Thyroid gland (tissue), 4 donors: ENCODE measurements around the gene CIPC. TPM values are rescaled to one million over a fixed set of nuclear protein-coding genes. Genes with fewer than 3 reads are reported as not detected.

Source experiments
- DNase-seq, 2 donors: peaks; one replicate each; pipeline ENCODE4 v3.0.0-alpha.2; 2019
- H3K27ac ChIP-seq, 3 donors: fragments of 200-600 bp; sonication (generic); 1 replicate in 2 of 3; 2 replicates in 1 of 3; pipeline ENCODE4 v1.5.1; 2016 to 2019; ENCODE audit warnings: mild to moderate bottlenecking in 1 of 3, moderate library complexity in 1 of 3
- H3K27me3 ChIP-seq: fragments of 200-600 bp; sonication (generic); one replicate; pipeline ENCODE4 v1.5.1; 2019
- H3K36me3 ChIP-seq, 2 donors: fragments of 200-600 bp; sonication (generic); one replicate each; pipeline ENCODE4 v1.5.1; 2016 to 2019
- H3K4me1 ChIP-seq, 2 donors: fragments of 200-600 bp; sonication (generic); one replicate each; pipeline ENCODE4 v1.5.1; 2017 to 2019
- H3K4me3 ChIP-seq, 3 donors: fragments of 200-600 bp; sonication (generic); replicated peaks in 1 of 3; 1 replicate in 2 of 3; 2 replicates in 1 of 3; pipeline ENCODE4 v1.5.1; 2016; ENCODE audit warnings: mild to moderate bottlenecking in 1 of 3
- H3K9me3 ChIP-seq: fragments of 200-600 bp; sonication (generic); one replicate; pipeline ENCODE4 v1.5.1; 2017
- CTCF ChIP-seq, 6 experiments: fragments of 200-600 bp in 3 of 6; fragments of 450-650 bp in 3 of 6; sonication (generic) in 3 of 6; IDR thresholded peaks; one replicate each; pipeline ENCODE4 v1.5.1; 2016 to 2019; ENCODE audit warnings: antibody characterized with exemption in 6 of 6, mild to moderate bottlenecking in 2 of 6, inconsistent platforms in 1 of 6, moderate library complexity in 1 of 6
- POLR2A ChIP-seq, 2 donors: fragments of 450-650 bp; IDR thresholded peaks; one replicate each; pipeline ENCODE4 v1.6.1; 2017; ENCODE audit warnings: antibody characterized with exemption in 2 of 2, mild to moderate bottlenecking in 2 of 2, moderate library complexity in 1 of 2
- WGBS, 2 donors: methylation state at CpG; one replicate each; pipeline ENCODE4 v1.1.5; 2017; 5-methylcytosine and 5-hydroxymethylcytosine counted together
- intact Hi-C: fragments of 100-400 bp; cut with DNase I; formaldehyde crosslinking; loops from one replicate; pipeline ENCODE4 v1.15.1; 2023
- total RNA-seq, 4 donors: library from RNA; depleted of rRNA; stranded (reverse); fragments of >200 nt; gene quantifications; one replicate each; pipeline ENCODE4 v1.2.3, GENCODE V29; 2016

CIPC gene
- 10 to 100 TPM; 37.6 to 59.5 (median 44.6) TPM for total RNA-seq

DNA sequence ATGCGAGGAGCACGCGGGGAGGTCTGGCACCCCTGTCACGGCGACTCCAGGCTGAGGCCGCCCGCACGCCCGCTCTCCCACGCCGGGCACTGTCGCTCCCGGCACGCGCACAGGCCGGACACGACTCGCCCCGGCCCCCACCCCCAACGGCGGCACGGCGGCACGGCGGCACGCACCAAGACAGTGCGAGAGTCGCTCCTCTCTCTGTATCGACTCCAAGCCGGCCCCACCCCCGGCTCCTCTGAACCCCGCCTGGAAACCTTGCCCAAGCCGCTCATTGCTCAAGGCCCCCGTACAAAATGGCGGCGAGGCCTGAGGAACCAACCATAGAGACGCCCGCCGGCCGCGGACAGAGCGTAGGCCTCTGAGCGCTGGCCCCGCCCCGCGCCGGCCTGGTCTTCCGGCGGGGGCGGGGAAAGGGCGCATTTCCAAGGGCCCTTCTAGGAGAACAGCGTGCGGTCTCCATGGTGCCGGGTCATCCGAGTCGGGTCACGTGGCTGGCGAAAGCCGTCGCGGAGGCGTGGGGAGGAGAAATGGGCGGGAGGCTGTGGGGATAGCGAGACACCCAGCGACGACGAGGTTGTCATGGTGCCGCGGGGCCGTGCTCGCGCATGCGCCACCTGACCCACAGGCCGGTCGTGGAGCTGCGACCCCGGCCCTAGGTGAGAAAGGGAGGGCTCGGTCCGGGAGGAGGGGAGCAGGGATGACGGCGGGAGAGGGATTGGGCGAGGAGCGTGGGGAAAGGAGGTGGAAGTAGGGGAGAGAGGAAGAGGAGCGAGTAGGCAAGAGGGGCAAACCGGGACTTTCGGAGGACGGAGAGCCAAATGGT, at the start of gene CIPC:
TSS of gene CIPC (plus strand) at position 559 of the 829 bp plus-strand sequence. CDS start 7,451 bp downstream, outside the sequence.
- WGBS, 2 donors = 0% methylated on average over 37 to 55 of the region's 87 CpGs

GRCh38 chr14:77051116-77051515, 46.9 kb upstream of the CIPC start:
- DNase-seq = peak; percentile 75 to 80
- H3K27ac ChIP-seq = peak overlapping the region; percentile 51 to 82 (median 64)
- intact Hi-C loops = loop anchor here (5.0 kb wide), 1 partner anchor 139 kb away; no protein-coding TSS in a partner anchor
- WGBS, 2 donors = 25 to 35% methylated on average over 7 to 9 of the region's 11 CpGs
- no peak overlapping the region for H3K4me3 ChIP-seq
- no peaks in the 10 kb centered on the region for H3K9me3 ChIP-seq
- TF ChIP-seq CTCF (IDR thresholded peaks at IDR 0.05) = no peak
- peak in 1 of 2 donors; percentile 20 for TF ChIP-seq POLR2A (IDR thresholded peaks at IDR 0.05)
- H3K4me1 ChIP-seq = peaks cover 8 to 23% of the 10 kb centered on the region in 2 donors
- no peaks in the 10 kb centered on the region for H3K27me3 ChIP-seq
- no peaks in the 10 kb centered on the region for H3K36me3 ChIP-seq

More for the DNA sequence above, at the start of gene CIPC:
- TF ChIP-seq CTCF (IDR thresholded peaks at IDR 0.05) = peak in 2 of 6 experiments; percentile 21 to 31
- peak; percentile 88 to 96 for TF ChIP-seq POLR2A (IDR thresholded peaks at IDR 0.05)
- intact Hi-C loops = no loop called here
- H3K36me3 ChIP-seq = no peaks in the 10 kb centered on the region
- H3K27ac ChIP-seq = peak within 1 kb of the TSS; percentile 98 to 100 (median 99)
- H3K4me3 ChIP-seq = peak within 1 kb of the TSS; percentile 72 to 97 (median 88)
- H3K9me3 ChIP-seq = no peaks in the 10 kb centered on the region
- DNase-seq = peak; percentile 100
- peaks cover 26 to 39% of the 10 kb centered on the region in 2 donors for H3K4me1 ChIP-seq
- H3K27me3 ChIP-seq = no peaks in the 10 kb centered on the region

DNA sequence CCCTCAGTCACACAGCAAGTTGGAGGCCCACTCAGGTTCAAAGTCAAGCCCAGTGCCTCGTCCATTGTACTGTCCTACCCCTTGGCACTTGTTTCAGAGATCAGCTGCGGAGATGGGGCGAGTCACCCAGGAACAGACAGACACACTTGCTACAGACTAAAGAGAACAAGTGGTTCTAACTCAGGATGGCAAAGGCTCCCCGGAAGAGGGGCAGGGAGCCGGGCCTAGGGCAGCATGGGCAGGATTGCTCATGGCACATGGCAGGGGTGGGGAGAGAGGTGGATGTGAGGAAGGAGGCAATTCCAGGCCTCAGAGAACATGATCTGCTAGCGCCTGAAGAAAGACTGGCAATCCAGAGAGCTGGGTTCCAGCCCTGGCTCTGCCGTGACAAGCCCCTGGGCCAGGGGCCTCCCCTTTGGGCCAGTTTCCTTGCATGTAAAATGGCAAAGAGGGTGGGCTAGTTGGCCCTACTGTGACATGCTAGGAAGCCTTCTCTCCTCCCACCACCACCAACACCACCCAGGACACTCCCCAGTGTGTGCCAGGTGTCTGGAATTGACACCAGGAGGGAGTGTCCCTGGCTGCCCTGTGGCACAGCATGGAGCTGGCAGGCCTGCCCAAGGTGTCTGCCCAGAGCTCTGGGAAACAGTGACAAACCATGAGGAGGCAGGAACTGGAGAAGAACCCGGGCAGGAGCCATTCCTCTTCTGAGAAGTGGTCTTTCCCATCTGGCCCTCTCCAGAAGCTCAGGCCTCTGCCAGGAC, 45.6 kb upstream of the CIPC start:
- no peak for TF ChIP-seq CTCF (IDR thresholded peaks at IDR 0.05)
- no peak for TF ChIP-seq POLR2A (IDR thresholded peaks at IDR 0.05)
- Histone ChIP-seq H3K4me1 (peaks cover 4 to 18% of the 10 kb centered on the region in 2 donors), H3K27me3 (no peaks in the 10 kb centered on the region), H3K27ac (peak overlapping the region; percentile 5 to 70 (median 18)), H3K9me3 (no peaks in the 10 kb centered on the region), H3K4me3 (no peak overlapping the region), H3K36me3 (no peaks in the 10 kb centered on the region)
- 85 to 90% methylated on average over 8 of the region's 8 CpGs for WGBS, 2 donors
- intact Hi-C loops = loop anchor here (5.0 kb wide), 1 partner anchor 140 kb away; no protein-coding TSS in a partner anchor
- DNase-seq = peak; percentile 37 to 49

- TF ChIP-seq CTCF (IDR thresholded peaks at IDR 0.05) = peak; percentile 82 to 98 (median 90)
- TF ChIP-seq POLR2A (IDR thresholded peaks at IDR 0.05) = no peak
- H3K9me3 ChIP-seq = no peaks in the 10 kb centered on the region
- peak; percentile 81 to 83 for DNase-seq
- 36 to 45% methylated on average over 19 to 20 of the region's 21 CpGs for WGBS, 2 donors
- H3K4me3 ChIP-seq = no peak overlapping the region
- intact Hi-C loops = loop anchor here (5.0 kb wide), 1 partner anchor 141 kb away; no protein-coding TSS in a partner anchor
- H3K27me3 ChIP-seq = no peaks in the 10 kb centered on the region
- peak overlapping the region in 2 of 3 donors; percentile 3 to 70 for H3K27ac ChIP-seq
- peaks cover 4 to 18% of the 10 kb centered on the region in 2 donors for H3K4me1 ChIP-seq
- no peaks in the 10 kb centered on the region for H3K36me3 ChIP-seq
These were observed 44.8 kb upstream of the CIPC start for GRCh38 chr14:77053046-77053841.
